Liver (tissue), 3 donors: ENCODE data around the gene FAXC.

ENCODE experiments used
- ATF3 ChIP-seq: IDR thresholded peaks from 2 replicates; pipeline ENCODE4 v1.6.1; 2016; ENCODE audit warnings: antibody characterized with exemption
- CTCF ChIP-seq: fragments of 150-350 bp; IDR thresholded peaks from 2 replicates; pipeline ENCODE4 v1.5.1; 2017; ENCODE audit warnings: improper control_type of control experiment, low read depth, low read length; ENCODE audit not compliant: missing input control
- NR2F2 ChIP-seq: IDR thresholded peaks from 2 replicates; pipeline ENCODE4 v1.6.1; 2016; ENCODE audit warnings: antibody characterized with exemption
- SP1 ChIP-seq: IDR thresholded peaks from 2 replicates; pipeline ENCODE4 v1.6.1; 2018; ENCODE audit warnings: antibody characterized with exemption, mild to moderate bottlenecking
- YY1 ChIP-seq: IDR thresholded peaks from 2 replicates; pipeline ENCODE4 v1.6.1; 2016; ENCODE audit warnings: antibody characterized with exemption, mild to moderate bottlenecking
- ZBTB33 ChIP-seq: IDR thresholded peaks from 2 replicates; pipeline ENCODE4 v1.6.1; 2016; ENCODE audit warnings: antibody characterized with exemption
- donor health status: healthy.
- donor health status: healthy.

GRCh38 chr6:99345164-99345563, 4.3 kb downstream of the FAXC start:
- no peak for TF ChIP-seq YY1
- TF ChIP-seq CTCF, result no peak
- no peak for TF ChIP-seq SP1
- TF ChIP-seq NR2F2, result no peak
- no peak for TF ChIP-seq ZBTB33
- no peak for TF ChIP-seq ATF3
